WTC11 (cell line): ENCODE results near the gene AGAP1. TPM values are rescaled to one million over a fixed set of nuclear protein-coding genes. Genes with fewer than 3 reads are reported as not detected.
A peak's percentile ranks its signal among the peaks of the same experiment; 100 is the strongest.

Source experiments
- ATAC-seq: fragments of 200-7000 bp; cut with Tn5 transposase; 2 replicates; pipeline ENCODE4 v1.10.0; 2021; ENCODE audit warnings: mild to moderate bottlenecking, moderate library complexity
- CTCF ChIA-PET: fragments of 300-600 bp; sonication (Branson Sonifier 250); formaldehyde crosslinking; loops from one replicate; lab custom pipeline; 2021; ENCODE audit warnings: antibody characterized with exemption; lab: Charles Lee
- POLR2A ChIA-PET: fragments of 350-600 bp; sonication (Branson Sonifier 250); formaldehyde crosslinking; loops from one replicate; lab custom pipeline; 2021; ENCODE audit warnings: antibody characterized with exemption; lab: Charles Lee
- DNase-seq: peaks from one replicate; pipeline ENCODE4 v3.0.0; 2021; ENCODE audit warnings: low spot score
- H3K27ac Mint-ChIP-seq: 2 replicates; pipeline ENCODE4 v1.8.0; 2021; ENCODE audit warnings: mixed read lengths
- H3K27me3 Mint-ChIP-seq: 2 replicates; pipeline ENCODE4 v1.8.0; 2021; ENCODE audit warnings: low read depth, mild to moderate bottlenecking, moderate library complexity, mixed read lengths
- H3K36me3 Mint-ChIP-seq: 2 replicates; pipeline ENCODE4 v1.8.0; 2021; ENCODE audit warnings: mixed read lengths
- H3K4me1 Mint-ChIP-seq: 2 replicates; pipeline ENCODE4 v1.8.0; 2022; ENCODE audit warnings: mixed read lengths
- H3K4me3 Mint-ChIP-seq: 2 replicates; pipeline ENCODE4 v1.8.0; 2021; ENCODE audit warnings: mild to moderate bottlenecking, moderate library complexity, mixed read lengths
- H3K9me3 Mint-ChIP-seq: 2 replicates; pipeline ENCODE4 v1.8.0; 2021; ENCODE audit warnings: mixed read lengths
- ETV6 ChIP-seq: sonication (generic); formaldehyde crosslinking; IDR thresholded peaks from 2 replicates; pipeline ENCODE4 v1.8.1; 2022; ENCODE audit warnings: mild to moderate bottlenecking, missing genetic modification reagents
- FOXJ3 ChIP-seq: sonication (generic); formaldehyde crosslinking; IDR thresholded peaks from 2 replicates; pipeline ENCODE4 v1.9.0; 2021; ENCODE audit warnings: missing genetic modification reagents, mild to moderate bottlenecking, borderline replicate concordance
- FOXK1 ChIP-seq: sonication (generic); formaldehyde crosslinking; IDR thresholded peaks from 2 replicates; pipeline ENCODE4 v1.8.0; 2022; ENCODE audit warnings: mild to moderate bottlenecking, moderate library complexity, missing genetic modification reagents
- IRF2 ChIP-seq: sonication (generic); formaldehyde crosslinking; IDR thresholded peaks from 2 replicates; pipeline ENCODE4 v1.8.0; 2022; ENCODE audit warnings: low read depth, missing genetic modification reagents, borderline replicate concordance
- SP1 ChIP-seq: sonication (generic); formaldehyde crosslinking; conservative IDR thresholded peaks from 2 replicates; pipeline ENCODE4 v1.8.1; 2022; ENCODE audit warnings: missing genetic modification reagents
- TCF7 ChIP-seq: sonication (generic); formaldehyde crosslinking; IDR thresholded peaks from 2 replicates; pipeline ENCODE4 v1.8.0; 2022; ENCODE audit warnings: mild to moderate bottlenecking, low read depth, missing genetic modification reagents, moderate library complexity
- TEAD1 ChIP-seq: sonication (generic); formaldehyde crosslinking; IDR thresholded peaks from 2 replicates; pipeline ENCODE4 v1.8.0; 2022; ENCODE audit warnings: mild to moderate bottlenecking, missing genetic modification reagents
- ZNF423 ChIP-seq: fragments of 250-450 bp; sonication (Bioruptor Pico); IDR thresholded peaks from 2 replicates; pipeline ENCODE4 v2.1.2; 2022; ENCODE audit warnings: mild to moderate bottlenecking, moderate library complexity
- total RNA-seq: library from RNA; stranded (reverse); gene quantifications from 3 replicates; pipeline ENCODE4 v1.2.3, GENCODE V29; 2021
- TF ChIP-seq, protein P1 (sequence below): sonication (generic); formaldehyde crosslinking; IDR thresholded peaks from 2 replicates; pipeline ENCODE4 v1.8.0; 2022; ENCODE audit warnings: mild to moderate bottlenecking, missing genetic modification reagents
- TF ChIP-seq, protein P2 (sequence below): sonication (generic); formaldehyde crosslinking; IDR thresholded peaks from 2 replicates; pipeline ENCODE4 v1.8.1; 2023; ENCODE audit warnings: mild to moderate bottlenecking, missing genetic modification reagents, borderline replicate concordance
- TF ChIP-seq, protein P3 (sequence below): sonication (generic); formaldehyde crosslinking; IDR thresholded peaks from 2 replicates; pipeline ENCODE4 v1.8.1; 2022; ENCODE audit warnings: mild to moderate bottlenecking, moderate library complexity, missing genetic modification reagents
- TF ChIP-seq, protein P4 (sequence below): sonication (generic); formaldehyde crosslinking; IDR thresholded peaks from 2 replicates; pipeline ENCODE4 v1.8.1; 2023; ENCODE audit warnings: mild to moderate bottlenecking, moderate library complexity, missing genetic modification reagents
- TF ChIP-seq, protein P5 (sequence below): sonication (generic); formaldehyde crosslinking; IDR thresholded peaks from 2 replicates; pipeline ENCODE4 v1.8.0; 2023; ENCODE audit warnings: mild to moderate bottlenecking, missing genetic modification reagents
- TF ChIP-seq, protein P6 (sequence below): sonication (generic); formaldehyde crosslinking; conservative IDR thresholded peaks from 2 replicates; pipeline ENCODE4 v1.8.1; 2022; ENCODE audit warnings: mild to moderate bottlenecking, missing genetic modification reagents

Gene AGAP1
- total RNA-seq, 1 experiment from 2014 or later = 49.3 TPM

- Mint-ChIP-seq H3K4me3 (peak overlapping the region; percentile 42), H3K27me3 (peaks cover 8% of the 10 kb centered on the region)
- DNase-seq = peak; percentile 62
- CTCF ChIA-PET = interaction anchor here (0.6 to 2.3 kb wide), 13 partner anchors 9 to 321 kb away, joined by 3 to 9 read pairs (median 4); no protein-coding TSS in a partner anchor
- TF ChIP-seq, protein P1, sequence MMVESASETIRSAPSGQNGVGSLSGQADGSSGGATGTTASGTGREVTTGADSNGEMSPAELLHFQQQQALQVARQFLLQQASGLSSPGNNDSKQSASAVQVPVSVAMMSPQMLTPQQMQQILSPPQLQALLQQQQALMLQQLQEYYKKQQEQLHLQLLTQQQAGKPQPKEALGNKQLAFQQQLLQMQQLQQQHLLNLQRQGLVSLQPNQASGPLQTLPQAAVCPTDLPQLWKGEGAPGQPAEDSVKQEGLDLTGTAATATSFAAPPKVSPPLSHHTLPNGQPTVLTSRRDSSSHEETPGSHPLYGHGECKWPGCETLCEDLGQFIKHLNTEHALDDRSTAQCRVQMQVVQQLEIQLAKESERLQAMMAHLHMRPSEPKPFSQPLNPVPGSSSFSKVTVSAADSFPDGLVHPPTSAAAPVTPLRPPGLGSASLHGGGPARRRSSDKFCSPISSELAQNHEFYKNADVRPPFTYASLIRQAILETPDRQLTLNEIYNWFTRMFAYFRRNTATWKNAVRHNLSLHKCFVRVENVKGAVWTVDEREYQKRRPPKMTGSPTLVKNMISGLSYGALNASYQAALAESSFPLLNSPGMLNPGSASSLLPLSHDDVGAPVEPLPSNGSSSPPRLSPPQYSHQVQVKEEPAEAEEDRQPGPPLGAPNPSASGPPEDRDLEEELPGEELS = peak; percentile 15; the same call in 1 of the 2 replicates
- peak; percentile 29; the same call in 1 of the 2 replicates for TF ChIP-seq ETV6 (CRISPR knock-in tag)
- 0 out of 2 replicates have a peak, but pooled peaks have one; percentile 57 for TF ChIP-seq SP1 (CRISPR knock-in tag)
- no peak for TF ChIP-seq TCF7 (CRISPR knock-in tag)
- TF ChIP-seq, protein P2, sequence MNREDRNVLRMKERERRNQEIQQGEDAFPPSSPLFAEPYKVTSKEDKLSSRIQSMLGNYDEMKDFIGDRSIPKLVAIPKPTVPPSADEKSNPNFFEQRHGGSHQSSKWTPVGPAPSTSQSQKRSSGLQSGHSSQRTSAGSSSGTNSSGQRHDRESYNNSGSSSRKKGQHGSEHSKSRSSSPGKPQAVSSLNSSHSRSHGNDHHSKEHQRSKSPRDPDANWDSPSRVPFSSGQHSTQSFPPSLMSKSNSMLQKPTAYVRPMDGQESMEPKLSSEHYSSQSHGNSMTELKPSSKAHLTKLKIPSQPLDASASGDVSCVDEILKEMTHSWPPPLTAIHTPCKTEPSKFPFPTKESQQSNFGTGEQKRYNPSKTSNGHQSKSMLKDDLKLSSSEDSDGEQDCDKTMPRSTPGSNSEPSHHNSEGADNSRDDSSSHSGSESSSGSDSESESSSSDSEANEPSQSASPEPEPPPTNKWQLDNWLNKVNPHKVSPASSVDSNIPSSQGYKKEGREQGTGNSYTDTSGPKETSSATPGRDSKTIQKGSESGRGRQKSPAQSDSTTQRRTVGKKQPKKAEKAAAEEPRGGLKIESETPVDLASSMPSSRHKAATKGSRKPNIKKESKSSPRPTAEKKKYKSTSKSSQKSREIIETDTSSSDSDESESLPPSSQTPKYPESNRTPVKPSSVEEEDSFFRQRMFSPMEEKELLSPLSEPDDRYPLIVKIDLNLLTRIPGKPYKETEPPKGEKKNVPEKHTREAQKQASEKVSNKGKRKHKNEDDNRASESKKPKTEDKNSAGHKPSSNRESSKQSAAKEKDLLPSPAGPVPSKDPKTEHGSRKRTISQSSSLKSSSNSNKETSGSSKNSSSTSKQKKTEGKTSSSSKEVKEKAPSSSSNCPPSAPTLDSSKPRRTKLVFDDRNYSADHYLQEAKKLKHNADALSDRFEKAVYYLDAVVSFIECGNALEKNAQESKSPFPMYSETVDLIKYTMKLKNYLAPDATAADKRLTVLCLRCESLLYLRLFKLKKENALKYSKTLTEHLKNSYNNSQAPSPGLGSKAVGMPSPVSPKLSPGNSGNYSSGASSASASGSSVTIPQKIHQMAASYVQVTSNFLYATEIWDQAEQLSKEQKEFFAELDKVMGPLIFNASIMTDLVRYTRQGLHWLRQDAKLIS (CRISPR knock-in tag) = no peak
- TF ChIP-seq TEAD1 = 0 out of 2 replicates have a peak, but pooled peaks have one; percentile 31
- TF ChIP-seq IRF2 (CRISPR knock-in tag) = no peak
- TF ChIP-seq, protein P3, sequence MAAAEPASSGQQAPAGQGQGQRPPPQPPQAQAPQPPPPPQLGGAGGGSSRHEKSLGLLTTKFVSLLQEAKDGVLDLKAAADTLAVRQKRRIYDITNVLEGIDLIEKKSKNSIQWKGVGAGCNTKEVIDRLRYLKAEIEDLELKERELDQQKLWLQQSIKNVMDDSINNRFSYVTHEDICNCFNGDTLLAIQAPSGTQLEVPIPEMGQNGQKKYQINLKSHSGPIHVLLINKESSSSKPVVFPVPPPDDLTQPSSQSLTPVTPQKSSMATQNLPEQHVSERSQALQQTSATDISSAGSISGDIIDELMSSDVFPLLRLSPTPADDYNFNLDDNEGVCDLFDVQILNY (CRISPR knock-in tag) = peak; percentile 45; the same call in 1 of the 2 replicates
- TF ChIP-seq, protein P4, sequence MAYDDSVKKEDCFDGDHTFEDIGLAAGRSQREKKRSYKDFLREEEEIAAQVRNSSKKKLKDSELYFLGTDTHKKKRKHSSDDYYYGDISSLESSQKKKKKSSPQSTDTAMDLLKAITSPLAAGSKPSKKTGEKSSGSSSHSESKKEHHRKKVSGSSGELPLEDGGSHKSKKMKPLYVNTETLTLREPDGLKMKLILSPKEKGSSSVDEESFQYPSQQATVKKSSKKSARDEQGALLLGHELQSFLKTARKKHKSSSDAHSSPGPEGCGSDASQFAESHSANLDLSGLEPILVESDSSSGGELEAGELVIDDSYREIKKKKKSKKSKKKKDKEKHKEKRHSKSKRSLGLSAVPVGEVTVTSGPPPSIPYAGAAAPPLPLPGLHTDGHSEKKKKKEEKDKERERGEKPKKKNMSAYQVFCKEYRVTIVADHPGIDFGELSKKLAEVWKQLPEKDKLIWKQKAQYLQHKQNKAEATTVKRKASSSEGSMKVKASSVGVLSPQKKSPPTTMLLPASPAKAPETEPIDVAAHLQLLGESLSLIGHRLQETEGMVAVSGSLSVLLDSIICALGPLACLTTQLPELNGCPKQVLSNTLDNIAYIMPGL (CRISPR knock-in tag) = no peak
- peak; percentile 70; the same call in 1 of the 2 replicates for TF ChIP-seq FOXJ3 (CRISPR knock-in tag)
- TF ChIP-seq, protein P5, sequence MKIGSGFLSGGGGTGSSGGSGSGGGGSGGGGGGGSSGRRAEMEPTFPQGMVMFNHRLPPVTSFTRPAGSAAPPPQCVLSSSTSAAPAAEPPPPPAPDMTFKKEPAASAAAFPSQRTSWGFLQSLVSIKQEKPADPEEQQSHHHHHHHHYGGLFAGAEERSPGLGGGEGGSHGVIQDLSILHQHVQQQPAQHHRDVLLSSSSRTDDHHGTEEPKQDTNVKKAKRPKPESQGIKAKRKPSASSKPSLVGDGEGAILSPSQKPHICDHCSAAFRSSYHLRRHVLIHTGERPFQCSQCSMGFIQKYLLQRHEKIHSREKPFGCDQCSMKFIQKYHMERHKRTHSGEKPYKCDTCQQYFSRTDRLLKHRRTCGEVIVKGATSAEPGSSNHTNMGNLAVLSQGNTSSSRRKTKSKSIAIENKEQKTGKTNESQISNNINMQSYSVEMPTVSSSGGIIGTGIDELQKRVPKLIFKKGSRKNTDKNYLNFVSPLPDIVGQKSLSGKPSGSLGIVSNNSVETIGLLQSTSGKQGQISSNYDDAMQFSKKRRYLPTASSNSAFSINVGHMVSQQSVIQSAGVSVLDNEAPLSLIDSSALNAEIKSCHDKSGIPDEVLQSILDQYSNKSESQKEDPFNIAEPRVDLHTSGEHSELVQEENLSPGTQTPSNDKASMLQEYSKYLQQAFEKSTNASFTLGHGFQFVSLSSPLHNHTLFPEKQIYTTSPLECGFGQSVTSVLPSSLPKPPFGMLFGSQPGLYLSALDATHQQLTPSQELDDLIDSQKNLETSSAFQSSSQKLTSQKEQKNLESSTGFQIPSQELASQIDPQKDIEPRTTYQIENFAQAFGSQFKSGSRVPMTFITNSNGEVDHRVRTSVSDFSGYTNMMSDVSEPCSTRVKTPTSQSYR (CRISPR knock-in tag) = peak; percentile 50; the same call in 1 of the 2 replicates
- TF ChIP-seq, protein P6, sequence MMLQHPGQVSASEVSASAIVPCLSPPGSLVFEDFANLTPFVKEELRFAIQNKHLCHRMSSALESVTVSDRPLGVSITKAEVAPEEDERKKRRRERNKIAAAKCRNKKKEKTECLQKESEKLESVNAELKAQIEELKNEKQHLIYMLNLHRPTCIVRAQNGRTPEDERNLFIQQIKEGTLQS (CRISPR knock-in tag) = no peak
- TF ChIP-seq FOXK1 (CRISPR knock-in tag) = 0 out of 2 replicates have a peak, but pooled peaks have one; percentile 36
- peak; percentile 60; the same call in 1 of the 2 replicates for TF ChIP-seq ZNF423 (CRISPR knock-in tag)
- TF ChIP-seq, all 79 proteins: peak for 9
- Mint-ChIP-seq H3K27ac (peak overlapping the region; percentile 97), H3K36me3 (peaks cover 3% of the 10 kb centered on the region; the same call in 1 of the 2 replicates), H3K9me3 (no peaks in the 10 kb centered on the region), H3K4me1 (peaks cover 84% of the 10 kb centered on the region)
- peak; percentile 78 for ATAC-seq
- POLR2A ChIA-PET = interaction anchor here (1.3 to 1.5 kb wide), 2 partner anchors 9 to 80 kb away, joined by 3 read pairs; no protein-coding TSS in a partner anchor
These were observed 593.2 kb downstream of the AGAP1 start for GRCh38 chr2:236086971-236087465.
